GM19035 (cell line): ENCODE measurements around the gene ADPRS.

Experiments used
- ATAC-seq: cut with Tn5 transposase; IDR thresholded peaks from one replicate; pipeline ENCODE4 v1.9.1; 2021; ENCODE audit not compliant: unreplicated experiment

The ADPRS gene

DNA sequence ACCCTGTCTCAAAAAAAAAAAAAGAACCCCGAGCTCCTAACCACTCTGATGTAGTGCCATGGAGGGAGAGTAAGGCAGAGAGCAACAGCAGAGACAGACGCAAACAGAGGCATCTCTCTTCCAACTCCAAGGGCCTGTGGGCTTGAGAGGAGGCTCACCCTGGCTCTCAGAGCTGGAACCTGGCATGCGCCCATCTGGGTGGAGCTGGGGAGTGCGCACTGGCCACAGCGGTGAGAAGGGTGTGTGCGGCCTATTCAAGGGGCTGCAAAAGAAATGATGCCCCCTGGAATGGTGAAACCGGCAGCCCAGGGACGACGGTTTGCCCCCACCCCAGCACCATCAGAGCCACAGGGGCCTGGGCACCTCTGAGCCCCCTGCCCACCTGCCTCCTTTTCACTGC, 18.7 kb downstream of the ADPRS start:
- no peak for ATAC-seq

DNA sequence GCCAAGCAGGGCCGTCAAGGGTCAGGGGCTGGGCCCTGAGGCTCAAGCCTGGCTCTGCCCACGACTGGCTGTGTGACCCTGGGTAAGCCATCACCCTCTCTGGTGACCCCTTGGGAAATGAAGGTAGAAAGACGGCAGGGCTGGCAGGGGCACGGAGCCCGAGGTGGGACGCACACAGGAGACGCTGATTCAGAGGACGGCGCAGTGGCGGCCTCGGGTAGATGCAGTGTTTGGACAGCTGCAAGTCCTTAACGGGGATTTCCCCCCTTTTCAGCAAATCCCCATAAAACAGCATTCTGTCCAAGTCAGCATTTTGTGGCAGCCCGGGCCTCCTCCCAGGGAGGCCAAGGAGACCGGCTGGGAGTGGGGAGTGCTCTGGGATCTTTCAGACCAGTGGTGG, 19.6 kb downstream of the ADPRS start:
- ATAC-seq = no peak

DNA sequence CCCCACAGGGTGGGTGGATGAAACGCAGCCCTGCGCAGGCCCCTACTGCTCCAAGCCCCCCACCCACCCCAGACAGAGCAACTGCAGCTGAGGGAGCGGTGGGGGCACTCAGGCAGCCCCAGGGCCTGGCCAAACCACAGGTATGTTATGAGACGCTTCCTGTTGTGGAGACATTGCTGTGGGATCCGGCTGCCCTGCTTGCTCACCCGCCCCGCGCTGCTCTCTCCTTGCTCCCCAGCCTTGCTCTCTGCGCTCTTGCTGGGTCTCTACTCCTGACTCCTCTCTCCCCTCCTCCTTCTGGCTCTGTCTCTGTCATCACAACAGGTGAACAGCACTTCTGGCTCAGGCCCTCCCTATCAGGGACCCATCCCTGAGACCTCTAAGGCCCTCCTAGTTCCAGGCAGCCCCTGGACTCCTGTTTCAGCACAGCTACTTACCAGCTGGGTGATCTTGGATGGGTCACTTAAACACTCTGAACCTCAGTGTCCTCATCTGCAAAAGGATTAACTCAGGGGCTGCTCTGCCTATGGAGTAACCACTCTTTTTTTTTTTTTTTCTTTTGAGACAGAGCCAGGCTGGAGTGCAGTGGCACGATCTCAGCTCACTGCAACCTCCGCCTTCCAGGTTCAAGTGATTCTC, 20.5 kb downstream of the ADPRS start:
- no peak for ATAC-seq

DNA sequence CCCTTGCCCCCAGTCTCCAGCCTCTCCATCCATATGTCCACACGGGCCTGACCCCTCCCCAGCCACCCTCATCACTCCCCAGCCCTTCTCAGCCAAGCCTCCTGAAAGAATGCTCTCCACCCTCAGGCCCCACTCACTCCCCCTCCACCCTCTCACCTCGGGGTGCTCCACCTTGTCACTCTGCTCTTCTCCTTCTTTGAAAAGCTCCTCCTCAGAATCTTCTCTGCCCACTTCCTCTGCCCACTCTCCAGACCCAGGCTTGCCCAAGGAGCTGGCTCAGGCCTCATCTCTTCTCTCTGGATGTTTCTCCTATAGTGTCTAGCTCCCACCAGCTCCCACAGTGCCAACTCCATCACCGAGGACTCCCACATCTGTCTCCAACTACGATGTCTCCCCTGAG, 22.5 kb downstream of the ADPRS start:
- no peak for ATAC-seq

DNA sequence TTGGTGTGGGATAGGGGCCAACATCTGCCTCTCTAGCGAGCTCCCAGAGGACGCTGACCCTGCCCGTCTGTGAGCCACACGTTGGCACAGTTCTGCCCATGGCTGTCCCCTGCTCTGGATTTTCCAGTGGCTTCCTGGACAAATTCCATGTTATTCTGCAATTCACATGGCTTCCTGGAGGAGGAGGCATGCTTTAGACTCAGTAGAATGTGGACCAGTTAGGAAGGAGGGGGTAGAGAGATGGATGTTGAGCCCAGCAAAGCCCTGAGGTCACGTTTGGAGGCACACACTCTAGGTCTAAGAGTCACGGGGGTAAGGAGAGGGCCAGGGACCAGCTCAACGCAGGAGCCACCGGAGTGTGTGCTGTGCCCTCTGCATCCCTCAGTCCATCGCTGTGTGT, 24.1 kb downstream of the ADPRS start:
- no peak for ATAC-seq

DNA sequence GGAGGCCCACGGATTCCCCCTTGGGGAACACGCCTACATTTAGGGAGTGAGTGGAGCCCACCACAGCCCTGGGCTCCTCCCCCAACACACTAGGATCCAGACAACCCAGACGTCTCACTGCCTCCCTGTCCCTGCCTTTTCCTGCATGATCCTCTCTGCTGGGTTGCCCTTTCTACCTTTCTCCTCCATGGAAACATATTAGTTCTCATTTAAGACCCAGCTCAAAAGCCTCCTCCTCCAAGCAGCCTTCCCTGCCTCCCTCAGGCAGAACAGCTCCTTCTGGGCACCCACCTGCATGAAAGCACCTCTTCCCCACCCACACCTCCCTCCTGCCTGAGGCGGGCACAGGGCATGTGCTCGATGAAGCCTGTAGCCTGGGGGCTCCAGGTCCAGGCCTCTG, 25.7 kb downstream of the ADPRS start:
- no peak for ATAC-seq

- ATAC-seq = no peak
Observed at GRCh38 chr1:36115200-36115669, 26.5 kb downstream of the ADPRS start.

DNA sequence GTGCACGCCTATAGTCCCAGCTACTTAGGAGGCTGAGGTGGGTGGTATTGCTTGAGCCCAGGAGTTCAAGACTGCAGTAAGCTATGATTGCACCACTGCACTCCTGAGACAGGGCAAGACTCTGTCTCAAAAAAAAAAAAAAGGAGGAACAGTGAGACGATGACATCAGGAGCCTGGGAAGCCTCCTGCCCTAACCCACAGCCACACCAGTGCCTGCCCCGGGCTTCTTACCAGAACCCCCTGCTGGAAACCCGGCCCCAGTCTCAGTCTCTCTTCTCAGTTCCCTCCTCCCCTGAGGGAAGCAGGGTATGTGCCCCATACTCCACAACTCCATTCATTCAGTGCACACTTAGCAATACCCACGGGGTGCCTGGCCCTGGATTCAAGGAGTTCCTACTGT, 27.2 kb downstream of the ADPRS start:
- ATAC-seq = no peak

GRCh38 chr1:36116901-36117300, 28.2 kb downstream of the ADPRS start:
- no peak for ATAC-seq

DNA sequence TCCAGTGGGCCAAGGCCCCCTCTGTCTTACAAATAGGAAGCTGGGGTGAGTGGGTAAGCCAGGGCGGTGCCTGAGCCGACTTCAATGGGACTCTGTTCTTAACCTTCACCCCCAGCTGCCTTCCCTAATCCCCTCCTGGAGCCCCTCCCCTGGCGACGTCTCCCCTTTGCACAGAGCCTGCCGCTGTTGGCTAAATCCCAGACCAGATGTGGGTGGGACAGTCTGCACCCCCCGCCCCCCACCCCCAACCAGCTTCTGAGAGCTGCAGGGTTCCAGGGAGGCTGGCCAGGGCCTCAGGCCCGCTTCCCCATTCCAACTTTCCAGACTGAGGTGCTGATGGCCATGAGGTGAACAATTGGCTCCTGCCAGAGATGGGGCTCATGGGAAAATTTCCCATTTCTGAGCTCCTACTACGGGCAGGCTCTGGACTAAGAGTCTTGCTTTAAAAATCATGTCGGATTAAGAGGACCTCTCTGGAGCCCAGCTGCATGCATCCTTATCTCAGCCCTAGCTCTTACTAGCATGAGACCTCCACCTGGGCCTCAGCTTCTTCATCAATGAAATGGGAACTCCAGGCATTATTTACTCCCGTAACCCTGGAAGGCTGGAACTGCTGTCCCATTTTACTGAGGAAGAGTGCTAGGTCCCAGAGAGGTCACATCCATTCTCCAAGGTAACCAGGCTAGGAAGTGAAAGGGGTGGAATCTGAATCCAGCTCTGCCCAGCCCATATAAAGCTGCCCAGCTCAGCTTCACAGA, 29.9 kb downstream of the ADPRS start:
- no peak for ATAC-seq

DNA sequence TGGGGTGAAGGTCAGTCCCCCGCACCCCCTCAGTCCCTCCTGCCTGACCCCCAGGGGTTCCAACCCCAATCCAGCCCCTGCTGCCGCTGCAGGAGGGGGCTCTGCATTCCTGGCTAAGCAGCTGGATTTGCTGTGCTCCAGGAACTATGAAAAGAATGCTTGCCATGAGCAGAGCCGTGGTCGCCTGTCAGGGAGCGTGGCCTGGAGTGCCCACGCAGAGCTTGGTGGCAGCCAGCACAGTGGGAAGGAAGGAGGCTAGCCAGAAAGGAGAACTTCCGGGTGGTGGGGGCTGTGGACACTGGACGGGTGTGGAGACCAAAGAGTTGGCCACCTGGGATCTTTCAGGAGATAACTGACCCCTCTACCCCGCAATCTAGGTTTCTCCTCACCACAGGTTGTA, 30.8 kb downstream of the ADPRS start:
- ATAC-seq = no peak

DNA sequence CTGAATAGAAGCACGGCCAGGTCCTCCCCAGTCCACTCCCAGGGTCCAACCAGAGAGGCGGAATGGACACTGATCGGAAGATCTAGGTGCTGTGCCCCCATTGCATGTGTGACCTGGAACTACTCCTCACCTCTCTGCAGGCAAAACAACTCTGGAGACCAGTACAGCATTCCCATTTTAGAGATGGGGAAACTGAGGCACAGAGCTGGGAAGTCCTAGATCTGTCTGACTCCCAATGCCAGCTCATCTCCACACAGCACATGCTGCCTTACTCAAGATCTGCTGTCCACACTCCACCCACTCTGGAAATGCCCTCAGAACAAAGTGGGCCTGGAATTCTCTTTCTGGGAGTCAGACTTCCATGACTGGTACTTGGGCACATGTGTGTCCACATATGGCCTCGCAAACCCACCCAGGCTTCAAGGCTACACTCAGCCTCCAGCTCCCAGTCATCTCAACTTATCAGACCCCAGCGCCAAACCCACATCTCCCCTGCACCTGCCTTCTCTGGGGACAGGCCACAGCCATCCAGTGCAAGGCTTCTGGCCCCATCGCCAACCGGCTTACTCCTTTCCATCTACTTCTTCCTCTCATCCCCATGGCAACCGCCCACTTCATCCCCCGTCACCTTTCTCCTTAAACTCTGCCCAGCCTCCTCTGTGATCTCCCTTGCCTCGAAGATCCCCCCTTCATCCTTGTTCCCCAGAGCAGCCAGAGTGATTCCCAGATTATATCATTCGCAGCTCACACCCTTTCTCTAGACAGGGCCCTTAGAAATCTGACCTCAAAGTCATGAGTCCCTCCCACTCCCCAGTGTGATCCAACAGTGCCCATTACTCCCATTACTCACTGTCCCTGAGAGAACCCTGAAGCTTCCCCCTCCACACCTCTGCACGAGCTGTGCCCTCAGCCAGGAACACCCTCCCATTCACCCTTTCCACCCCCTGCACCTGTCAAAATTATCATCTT, 33.7 kb downstream of the ADPRS start:
- no peak for ATAC-seq

GRCh38 chr1:36123356-36123755, 34.7 kb downstream of the ADPRS start:
- ATAC-seq = no peak

GRCh38 chr1:36124404-36125128, 35.9 kb downstream of the ADPRS start:
- ATAC-seq = no peak

GRCh38 chr1:36125129-36125991, 36.7 kb downstream of the ADPRS start, which contains the start of gene COL8A2:
TSS of gene COL8A2 (minus strand) at chr1:36125222. CDS start at chr1:36100242, 24,980 bp downstream.
- no peak for ATAC-seq

GRCh38 chr1:36126005-36126716, 37.5 kb downstream of the ADPRS start:
- ATAC-seq = no peak

DNA sequence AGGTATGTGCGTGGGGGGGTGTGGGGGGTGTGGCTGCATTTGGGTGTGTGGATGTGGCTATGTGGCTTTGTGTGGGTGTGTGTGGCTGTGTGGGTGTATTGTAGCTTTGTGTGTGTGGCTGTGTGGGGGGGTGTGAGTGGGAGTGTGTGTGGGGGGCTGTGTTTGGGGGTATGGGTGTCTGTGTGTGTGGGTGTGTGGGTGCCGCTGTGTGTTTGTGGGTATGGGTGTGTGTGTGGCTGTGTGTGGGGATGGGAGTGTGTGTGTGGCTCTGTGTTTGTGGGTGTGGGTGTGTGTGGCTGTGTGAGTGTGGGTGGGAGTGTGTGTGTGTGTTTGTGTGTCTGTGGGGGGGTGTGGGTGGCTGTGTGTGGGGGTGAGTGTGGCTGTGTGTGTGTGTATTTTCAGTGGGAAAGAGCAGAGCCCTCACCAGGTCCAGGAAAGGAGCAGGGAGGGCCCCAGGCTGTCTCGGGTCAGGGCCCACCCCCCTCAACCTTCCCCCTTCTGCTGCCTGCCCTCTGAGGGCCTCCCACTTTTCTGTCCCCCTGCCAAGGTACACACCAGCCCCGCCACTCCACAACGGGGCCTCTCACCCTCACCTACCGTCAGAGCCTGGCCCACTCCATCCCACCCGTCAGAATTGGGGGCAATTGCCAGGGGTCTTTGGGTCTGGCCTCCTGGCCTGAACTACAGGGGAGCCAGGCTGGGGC, 38.3 kb downstream of the ADPRS start:
- ATAC-seq = no peak

GRCh38 chr1:36128126-36128904, 39.6 kb downstream of the ADPRS start:
- no peak for ATAC-seq
